ENCODE results near the gene CADPS2. TPM values are rescaled to one million over a fixed set of nuclear protein-coding genes. Genes with fewer than 3 reads are reported as not detected.

CADPS2 gene
- total and polyA plus RNA-seq, 7 donors = 1.5 to 3.6 (median 2.1) TPM

DNA sequence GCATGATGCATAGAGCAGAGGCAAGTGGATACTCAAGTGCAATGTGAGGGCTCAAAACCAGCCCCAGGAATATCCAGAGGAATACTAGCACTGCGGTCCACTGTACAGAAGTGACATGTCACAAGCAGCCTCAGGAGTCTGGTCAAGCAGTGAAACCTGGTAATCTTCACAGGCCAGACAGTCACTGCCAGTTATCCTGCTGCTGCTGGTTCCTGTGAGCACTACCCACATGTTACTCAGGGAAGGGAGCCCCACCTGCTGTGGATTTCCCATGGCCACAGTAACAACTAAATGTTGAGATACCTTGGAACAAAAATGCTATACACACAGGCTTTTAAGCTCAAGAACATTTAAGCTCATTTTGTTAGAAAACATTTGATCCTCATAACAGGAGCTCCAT is 290.4 kb downstream of the CADPS2 start:
- no peak for DNase-seq
- H3K4me1 ChIP-seq = peaks cover 3% of the 10 kb centered on the region
- no peaks in the 10 kb centered on the region for H3K9me3 ChIP-seq
- no peak overlapping the region for H3K4me3 ChIP-seq
- no peak for ATAC-seq
- no peak overlapping the region for H3K27ac ChIP-seq
- no peak for TF ChIP-seq CTCF (IDR thresholded peaks at IDR 0.05)
- intact Hi-C loops (cut with DNase I) = no loop called here
- H3K27me3 ChIP-seq (ENCODE audit: insufficient read depth in 3 of 3, low read length in 2 of 3) = no peaks in the 10 kb centered on the region
- no peaks in the 10 kb centered on the region for H3K36me3 ChIP-seq (ENCODE audit: insufficient read depth in 1 of 2, low read depth in 1 of 2)
- 98 to 100% (median 100%) methylated on average over 1 of the region's 1 CpG for WGBS, 3 donors

GRCh38 chr7:122588621-122589020 is 297.6 kb downstream of the CADPS2 start:
- H3K4me1 ChIP-seq = no peaks in the 10 kb centered on the region
- intact Hi-C loops (cut with DNase I) = no loop called here
- no peak overlapping the region for H3K4me3 ChIP-seq
- WGBS, 3 donors = 91 to 96% (median 95%) methylated on average over 1 of the region's 1 CpG
- DNase-seq = no peak
- H3K27me3 ChIP-seq (ENCODE audit: insufficient read depth in 3 of 3, low read length in 2 of 3) = no peaks in the 10 kb centered on the region
- no peak overlapping the region for H3K27ac ChIP-seq
- TF ChIP-seq CTCF (IDR thresholded peaks at IDR 0.05) = no peak
- ATAC-seq = no peak
- H3K9me3 ChIP-seq = no peaks in the 10 kb centered on the region
- no peaks in the 10 kb centered on the region for H3K36me3 ChIP-seq (ENCODE audit: insufficient read depth in 1 of 2, low read depth in 1 of 2)

DNA sequence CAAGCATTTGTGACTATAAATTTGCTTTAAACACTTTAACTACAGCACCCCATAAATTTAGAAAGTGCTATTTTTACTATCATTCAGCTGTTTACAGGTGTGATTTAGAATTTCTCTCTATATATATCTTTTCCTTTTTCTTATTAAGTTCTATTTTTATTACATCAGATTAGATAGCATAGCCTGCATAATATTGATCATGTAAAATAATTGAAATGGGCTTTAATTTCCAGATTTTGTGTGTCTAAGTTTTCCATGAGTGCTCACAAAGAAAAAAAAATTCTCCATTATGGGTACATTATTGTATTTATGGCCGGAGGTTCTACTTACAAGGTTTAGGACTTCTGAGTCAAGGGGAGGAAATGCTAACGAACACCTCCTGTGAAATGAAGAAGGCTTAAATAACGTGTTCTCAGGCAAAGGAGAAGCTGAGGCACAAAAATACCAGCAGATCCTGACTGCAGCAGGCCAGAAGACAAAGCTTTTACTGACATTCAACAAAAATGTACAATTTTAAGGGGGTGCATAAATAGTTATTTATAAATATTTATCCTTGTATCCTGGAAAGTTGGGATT is 301.5 kb downstream of the CADPS2 start:
- TF ChIP-seq CTCF (IDR thresholded peaks at IDR 0.05) = no peak
- Histone ChIP-seq H3K27me3 (ENCODE audit: insufficient read depth in 3 of 3, low read length in 2 of 3) (no peaks in the 10 kb centered on the region), H3K4me3 (no peak overlapping the region), H3K36me3 (ENCODE audit: insufficient read depth in 1 of 2, low read depth in 1 of 2) (no peaks in the 10 kb centered on the region), H3K9me3 (no peaks in the 10 kb centered on the region), H3K27ac (no peak overlapping the region), H3K4me1 (no peaks in the 10 kb centered on the region)
- DNase-seq (no peak), ATAC-seq (no peak)
- intact Hi-C loops (cut with DNase I) = no loop called here
- WGBS, 3 donors = 37 to 44% (median 43%) methylated on average over 3 of the region's 3 CpGs

GRCh38 chr7:122578350-122578749 is 307.9 kb downstream of the CADPS2 start:
- WGBS, 3 donors = 91 to 95% (median 93%) methylated on average over 2 of the region's 2 CpGs
- ATAC-seq (no peak), DNase-seq (no peak)
- Histone ChIP-seq H3K4me1 (no peaks in the 10 kb centered on the region), H3K36me3 (ENCODE audit: insufficient read depth in 1 of 2, low read depth in 1 of 2) (no peaks in the 10 kb centered on the region), H3K9me3 (no peaks in the 10 kb centered on the region), H3K27me3 (ENCODE audit: insufficient read depth in 3 of 3, low read length in 2 of 3) (no peaks in the 10 kb centered on the region), H3K4me3 (no peak overlapping the region), H3K27ac (no peak overlapping the region)
- TF ChIP-seq CTCF (IDR thresholded peaks at IDR 0.05) = no peak
- intact Hi-C loops (cut with DNase I) = no loop called here

DNA sequence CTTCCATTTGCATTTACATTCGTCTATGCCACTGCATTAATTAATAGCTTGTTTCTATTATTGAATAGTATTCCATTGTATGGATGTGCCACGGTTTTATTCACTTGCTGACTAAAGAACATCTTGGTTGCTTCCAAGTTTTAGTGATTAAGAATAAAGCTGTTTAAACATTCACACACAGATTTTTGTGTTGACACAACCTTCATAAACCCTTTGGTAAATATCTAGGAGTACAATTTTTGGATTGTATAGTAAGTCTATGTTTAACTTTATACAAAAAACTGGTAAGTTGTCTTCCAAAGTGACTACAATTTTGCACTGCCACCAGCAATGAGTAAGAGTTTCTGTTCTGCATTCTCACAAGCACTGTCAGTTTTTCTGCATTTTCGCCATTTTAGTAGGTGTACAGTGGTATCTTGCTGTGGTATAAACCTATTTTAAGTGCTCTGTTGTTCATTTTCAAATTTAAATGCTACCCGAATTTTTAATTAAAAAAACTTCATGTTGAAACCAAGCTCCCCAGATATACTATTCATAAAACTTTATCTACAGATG is 308.7 kb downstream of the CADPS2 start:
- no peak for ATAC-seq
- H3K36me3 ChIP-seq (ENCODE audit: insufficient read depth in 1 of 2, low read depth in 1 of 2) = no peaks in the 10 kb centered on the region
- 83 to 87% (median 84%) methylated on average over 4 of the region's 4 CpGs for WGBS, 3 donors
- no peaks in the 10 kb centered on the region for H3K4me1 ChIP-seq
- H3K27me3 ChIP-seq (ENCODE audit: insufficient read depth in 3 of 3, low read length in 2 of 3) = no peaks in the 10 kb centered on the region
- H3K4me3 ChIP-seq = no peak overlapping the region
- no peak for DNase-seq
- no peaks in the 10 kb centered on the region for H3K9me3 ChIP-seq
- H3K27ac ChIP-seq = no peak overlapping the region
- intact Hi-C loops (cut with DNase I) = no loop called here
- TF ChIP-seq CTCF (IDR thresholded peaks at IDR 0.05) = no peak

All from psoas muscle (tissue), 8 donors.